ENCODE measurements around the gene LIPK.

- TF ChIP-seq MAFK (IDR thresholded peaks at IDR 0.05; ENCODE audit: partially characterized antibody) = no peak
- TF ChIP-seq SREBF2 (IDR thresholded peaks at IDR 0.05) = no peak
- no peak for TF ChIP-seq CTCF (IDR thresholded peaks at IDR 0.05)
These were observed 34.0 kb upstream of the LIPK start for GRCh38 chr10:88672041-88672440.
